Measurements from ENCODE around the gene CIRBP. TPM values are rescaled to one million over a fixed set of nuclear protein-coding genes. Genes with fewer than 3 reads are reported as not detected.

Gene CIRBP
- total and polyA plus RNA-seq, 2 experiments from 2014 or later: 202 to 361 TPM

- H2AFZ ChIP-seq: no peak overlapping the region
- H3K36me3 ChIP-seq (replicated peaks; ENCODE audit: insufficient read depth, low read depth): no peaks in the 10 kb centered on the region
- H3K79me2 ChIP-seq: peaks cover 21% of the 10 kb centered on the region
- H3K27me3 ChIP-seq: no peaks in the 10 kb centered on the region
- TF ChIP-seq CTCF (IDR thresholded peaks at IDR 0.05; ENCODE audit: poor library complexity) (no peak), EZH2 (IDR thresholded peaks at IDR 0.05; ENCODE audit: borderline replicate concordance) (no peak), EZH2phosphoT487 (IDR thresholded peaks at IDR 0.05; ENCODE audit: low read depth, severe bottlenecking, unreplicated experiment) (no peak)
- H3K27ac ChIP-seq: no peak overlapping the region
- no peak for DNase-seq (ENCODE audit: low spot score)
- 83% methylated on average over 29 of the region's 29 CpGs for WGBS (ENCODE audit: low lambda C conversion rate, missing lambda C conversion rate)
- H3K4me1 ChIP-seq (ENCODE audit: insufficient read depth): peaks cover 32% of the 10 kb centered on the region
- H3K4me3 ChIP-seq: no peak overlapping the region
- H4K20me1 ChIP-seq (ENCODE audit: insufficient read depth, poor library complexity, severe bottlenecking): no peaks in the 10 kb centered on the region
- H3K9me2 ChIP-seq (replicated peaks; ENCODE audit: insufficient read depth): no peaks in the 10 kb centered on the region
- no peak overlapping the region for H3K4me2 ChIP-seq
- H3K9me3 ChIP-seq (ENCODE audit: low read depth): no peaks in the 10 kb centered on the region
Measured at GRCh38 chr19:1283207-1283916, 14.2 kb downstream of the CIRBP start.

- H3K9me2 ChIP-seq (replicated peaks; ENCODE audit: insufficient read depth): no peaks in the 10 kb centered on the region
- WGBS (ENCODE audit: low lambda C conversion rate, missing lambda C conversion rate): 93% methylated on average over 11 of the region's 12 CpGs
- no peaks in the 10 kb centered on the region for H3K9me3 ChIP-seq (ENCODE audit: low read depth)
- TF ChIP-seq EZH2 (IDR thresholded peaks at IDR 0.05; ENCODE audit: borderline replicate concordance): no peak
- TF ChIP-seq CTCF (IDR thresholded peaks at IDR 0.05; ENCODE audit: poor library complexity): no peak
- no peak for TF ChIP-seq EZH2phosphoT487 (IDR thresholded peaks at IDR 0.05; ENCODE audit: low read depth, severe bottlenecking, unreplicated experiment)
- peaks cover 26% of the 10 kb centered on the region for H3K79me2 ChIP-seq
- DNase-seq (ENCODE audit: low spot score): no peak
- H3K4me3 ChIP-seq: no peak overlapping the region
- no peaks in the 10 kb centered on the region for H3K27me3 ChIP-seq
- no peaks in the 10 kb centered on the region for H3K36me3 ChIP-seq (replicated peaks; ENCODE audit: insufficient read depth, low read depth)
- H3K27ac ChIP-seq: peak overlapping the region; percentile 85
- peak overlapping the region; percentile 76 for H3K4me2 ChIP-seq
- H3K4me1 ChIP-seq (ENCODE audit: insufficient read depth): peaks cover 32% of the 10 kb centered on the region
- H2AFZ ChIP-seq: no peak overlapping the region
- H4K20me1 ChIP-seq (ENCODE audit: insufficient read depth, poor library complexity, severe bottlenecking): no peaks in the 10 kb centered on the region
Measured at GRCh38 chr19:1283917-1284292, 14.8 kb downstream of the CIRBP start.

GRCh38 chr19:1284293-1284978, 15.3 kb downstream of the CIRBP start:
- H3K27ac ChIP-seq: peak overlapping the region; percentile 85
- no peaks in the 10 kb centered on the region for H3K9me2 ChIP-seq (replicated peaks; ENCODE audit: insufficient read depth)
- no peak overlapping the region for H2AFZ ChIP-seq
- H3K79me2 ChIP-seq: peaks cover 28% of the 10 kb centered on the region
- no peak for DNase-seq (ENCODE audit: low spot score)
- TF ChIP-seq EZH2phosphoT487 (IDR thresholded peaks at IDR 0.05; ENCODE audit: low read depth, severe bottlenecking, unreplicated experiment) (no peak), EZH2 (IDR thresholded peaks at IDR 0.05; ENCODE audit: borderline replicate concordance) (no peak), CTCF (IDR thresholded peaks at IDR 0.05; ENCODE audit: poor library complexity) (no peak)
- WGBS (ENCODE audit: low lambda C conversion rate, missing lambda C conversion rate): 68% methylated on average over 20 of the region's 20 CpGs
- no peaks in the 10 kb centered on the region for H3K9me3 ChIP-seq (ENCODE audit: low read depth)
- H3K27me3 ChIP-seq: no peaks in the 10 kb centered on the region
- H3K4me1 ChIP-seq (ENCODE audit: insufficient read depth): peaks cover 32% of the 10 kb centered on the region
- H3K4me2 ChIP-seq: peak overlapping the region; percentile 76
- H3K36me3 ChIP-seq (replicated peaks; ENCODE audit: insufficient read depth, low read depth): no peaks in the 10 kb centered on the region
- no peaks in the 10 kb centered on the region for H4K20me1 ChIP-seq (ENCODE audit: insufficient read depth, poor library complexity, severe bottlenecking)
- H3K4me3 ChIP-seq: no peak overlapping the region
